HG03469 (cell line): ENCODE results near the gene ST6GALNAC5.

Source experiments
- ATAC-seq: cut with Tn5 transposase; IDR thresholded peaks from one replicate; pipeline ENCODE4 v1.9.1; 2021; ENCODE audit warnings: mild to moderate bottlenecking, moderate library complexity, moderate number of reproducible peaks; ENCODE audit not compliant: unreplicated experiment

Gene ST6GALNAC5

DNA sequence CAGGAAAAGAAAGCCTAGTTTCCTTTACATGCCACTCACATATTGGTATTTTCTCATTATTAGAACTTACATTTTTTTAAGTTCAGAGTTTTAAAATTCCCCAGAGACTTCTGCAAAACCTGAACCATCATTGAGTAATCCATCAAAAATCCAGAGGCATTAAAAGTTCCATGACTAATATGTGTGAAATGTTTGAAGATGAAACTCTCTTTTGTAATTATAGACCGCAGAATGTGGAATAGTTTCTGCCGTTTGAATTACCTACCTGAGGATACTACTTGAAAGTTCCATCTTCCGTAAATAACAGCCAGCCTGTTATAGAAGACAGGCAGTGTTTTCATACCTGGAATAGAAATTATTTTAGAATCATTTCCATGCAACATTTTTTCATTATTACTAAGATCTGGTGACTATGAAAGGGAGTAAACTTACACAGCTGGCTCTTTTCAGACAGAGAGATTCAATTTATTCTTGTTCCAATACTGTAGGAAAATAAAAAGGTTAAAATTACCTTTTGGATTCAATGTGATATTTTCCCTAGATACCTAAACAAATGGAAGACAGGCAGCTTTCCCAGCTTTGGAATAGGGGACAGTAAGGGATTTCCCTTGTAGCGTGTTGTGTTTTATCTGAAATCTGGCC lies 131.4 kb downstream of the ST6GALNAC5 start:
- ATAC-seq, result no peak

- ATAC-seq, result no peak
Observed at GRCh38 chr1:77007675-77008074, 140.4 kb downstream of the ST6GALNAC5 start.

GRCh38 chr1:77010937-77011336 lies 143.7 kb downstream of the ST6GALNAC5 start:
- no peak for ATAC-seq

DNA sequence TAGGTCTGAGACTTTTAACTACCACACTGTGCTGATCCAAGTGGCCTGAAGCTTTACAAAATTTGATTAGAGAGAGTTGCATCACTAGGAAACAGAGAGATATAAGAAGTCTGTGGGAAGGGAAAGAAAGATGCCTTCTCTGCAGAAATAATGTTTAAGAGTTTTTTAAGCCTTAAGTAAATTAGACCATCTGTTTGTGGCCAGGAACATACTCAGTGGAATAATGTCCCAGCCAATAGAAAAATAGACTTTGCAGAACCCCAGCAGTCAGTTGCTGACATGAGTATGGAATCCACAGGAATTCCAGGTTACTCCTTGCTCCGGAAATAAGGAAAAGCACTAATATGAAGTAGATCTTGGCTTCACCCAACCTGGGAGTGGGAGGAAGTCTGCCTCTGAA lies 144.8 kb downstream of the ST6GALNAC5 start:
- ATAC-seq, result no peak

DNA sequence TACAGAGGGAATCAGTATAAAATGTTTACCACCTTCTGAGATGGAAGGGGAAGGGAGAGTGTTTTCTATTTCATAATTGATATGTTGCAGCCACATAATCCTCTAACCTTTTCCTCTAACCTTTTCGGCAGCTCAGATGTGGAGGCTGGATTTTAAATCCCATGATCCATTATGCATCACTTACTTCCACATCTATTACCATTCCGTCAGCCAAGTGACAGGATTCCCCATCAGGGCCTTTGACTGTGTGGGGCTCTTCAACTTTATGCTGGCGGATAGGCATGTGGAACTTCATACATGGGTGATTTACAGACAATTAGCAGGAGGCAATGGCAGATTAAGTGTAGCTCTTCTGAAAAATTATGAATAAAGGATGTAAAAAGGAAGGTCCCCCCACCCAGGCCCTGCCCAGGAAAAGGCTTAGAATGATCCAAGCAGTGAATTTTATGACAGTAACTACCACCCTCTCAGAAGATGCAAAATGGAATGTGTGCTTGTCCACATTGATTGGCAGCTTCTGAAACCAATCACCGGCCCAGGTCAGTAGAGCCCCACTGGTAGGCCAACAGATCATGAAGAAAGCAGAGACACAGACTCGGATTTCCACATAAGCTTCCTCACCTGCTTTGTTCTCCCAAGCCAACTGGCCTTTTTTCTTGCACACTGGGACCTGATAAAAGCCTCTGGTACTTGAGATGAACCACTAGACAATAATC lies 147.0 kb downstream of the ST6GALNAC5 start:
- ATAC-seq, result no peak

DNA sequence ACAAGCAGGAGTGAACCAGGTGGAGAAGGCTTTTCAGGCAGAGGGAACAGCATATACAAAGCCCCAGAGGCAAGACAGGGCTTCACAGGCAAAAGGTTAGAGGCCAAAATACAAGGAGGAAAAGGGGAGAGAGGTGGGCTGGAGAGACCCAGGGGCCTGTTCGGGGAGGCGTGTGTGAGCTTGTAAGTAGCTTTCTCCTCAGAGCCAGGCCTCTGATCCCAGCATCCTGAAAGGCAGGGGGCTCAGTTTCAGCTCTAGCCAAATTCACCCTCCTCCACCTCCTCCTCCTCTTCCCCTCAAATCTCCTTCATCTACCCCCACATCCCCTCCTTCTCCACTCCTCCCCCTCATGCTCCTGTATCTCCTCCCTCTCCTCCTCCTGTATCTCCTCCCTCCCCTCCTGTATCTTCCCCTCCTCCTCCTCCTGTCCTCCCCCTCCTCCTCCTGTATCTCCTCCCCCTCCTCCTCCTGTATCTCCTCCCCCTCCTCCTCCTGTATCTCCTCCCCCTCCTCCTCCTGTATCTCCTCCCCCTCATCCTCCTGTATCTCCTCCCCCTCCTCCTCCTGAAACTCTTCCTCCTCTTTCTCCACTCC lies 148.6 kb downstream of the ST6GALNAC5 start:
- no peak for ATAC-seq

- no peak for ATAC-seq
Observed at GRCh38 chr1:77016386-77016985, 149.2 kb downstream of the ST6GALNAC5 start.

GRCh38 chr1:77018311-77018710 lies 151.0 kb downstream of the ST6GALNAC5 start:
- no peak for ATAC-seq

DNA sequence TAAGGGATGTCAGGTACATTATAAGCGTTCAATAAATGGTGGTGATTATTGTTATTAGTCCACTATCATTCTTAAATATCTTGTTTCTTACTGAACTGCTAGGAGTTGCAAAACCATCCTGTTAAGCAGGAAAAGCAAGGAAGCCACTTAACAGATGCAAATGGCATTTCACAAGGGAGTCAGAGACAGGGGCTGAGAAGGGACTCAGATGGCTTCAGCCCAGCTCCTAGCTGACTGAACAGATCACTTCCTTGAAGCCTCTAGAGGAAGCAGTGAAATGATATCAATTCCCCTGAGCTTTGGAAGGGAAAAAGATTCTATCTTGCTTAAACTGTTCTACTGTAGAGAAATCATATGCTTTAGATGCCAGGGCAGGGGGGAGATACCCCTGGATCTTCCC lies 151.5 kb downstream of the ST6GALNAC5 start:
- ATAC-seq, result no peak

GRCh38 chr1:77021732-77022131 lies 154.5 kb downstream of the ST6GALNAC5 start:
- no peak for ATAC-seq

DNA sequence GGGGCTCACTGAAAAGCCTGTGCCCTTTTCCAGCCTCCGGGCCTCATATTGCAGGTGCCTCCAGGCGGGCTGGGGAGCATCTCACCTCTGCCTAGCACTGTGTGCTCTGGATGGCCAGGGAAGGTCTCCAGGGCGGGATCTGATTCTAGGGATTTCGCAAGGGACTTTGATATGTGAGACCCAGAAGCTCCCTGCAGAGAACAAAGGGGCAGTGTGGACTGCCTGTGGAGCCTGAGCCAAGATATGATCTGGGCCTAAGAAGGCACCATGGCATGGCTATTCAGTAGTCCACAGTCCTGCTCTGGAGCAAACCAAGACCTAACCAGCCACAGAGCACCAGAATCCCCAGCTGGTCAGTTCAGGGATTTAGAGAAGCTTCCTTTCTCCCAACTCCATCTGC lies 157.2 kb downstream of the ST6GALNAC5 start:
- ATAC-seq, result no peak

DNA sequence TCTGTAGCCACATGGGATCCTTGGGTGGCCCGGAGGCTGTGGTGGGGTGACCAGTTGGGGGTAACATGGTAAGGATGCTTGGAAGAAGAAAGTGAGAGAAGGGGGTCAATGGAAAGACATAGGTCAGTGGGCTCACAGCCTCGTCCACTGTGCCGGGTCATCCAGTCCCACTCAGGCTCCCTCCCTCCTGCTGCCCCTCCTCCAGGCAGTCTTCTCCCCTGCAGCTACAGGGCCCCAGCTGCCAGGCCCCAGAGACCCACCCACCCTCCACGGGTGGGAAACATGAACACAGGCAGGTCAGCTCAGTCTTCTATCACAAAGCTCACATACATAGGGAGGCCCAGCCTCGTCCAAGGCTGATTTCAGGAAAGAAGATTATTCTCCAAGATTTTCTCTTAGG lies 158.3 kb downstream of the ST6GALNAC5 start:
- ATAC-seq, result no peak

- ATAC-seq, result no peak
Observed at GRCh38 chr1:77026135-77026534, 158.9 kb downstream of the ST6GALNAC5 start.

GRCh38 chr1:77026640-77027039 lies 159.4 kb downstream of the ST6GALNAC5 start:
- ATAC-seq, result no peak

- ATAC-seq, result no peak
Observed at GRCh38 chr1:77027847-77028246, 160.6 kb downstream of the ST6GALNAC5 start.

- ATAC-seq, result no peak
Observed at GRCh38 chr1:77030401-77031105, 163.3 kb downstream of the ST6GALNAC5 start.

GRCh38 chr1:77031106-77031662 lies 163.9 kb downstream of the ST6GALNAC5 start:
- no peak for ATAC-seq

GRCh38 chr1:77036560-77036959 lies 169.3 kb downstream of the ST6GALNAC5 start:
- no peak for ATAC-seq

GRCh38 chr1:77037038-77037437 lies 169.8 kb downstream of the ST6GALNAC5 start:
- no peak for ATAC-seq

DNA sequence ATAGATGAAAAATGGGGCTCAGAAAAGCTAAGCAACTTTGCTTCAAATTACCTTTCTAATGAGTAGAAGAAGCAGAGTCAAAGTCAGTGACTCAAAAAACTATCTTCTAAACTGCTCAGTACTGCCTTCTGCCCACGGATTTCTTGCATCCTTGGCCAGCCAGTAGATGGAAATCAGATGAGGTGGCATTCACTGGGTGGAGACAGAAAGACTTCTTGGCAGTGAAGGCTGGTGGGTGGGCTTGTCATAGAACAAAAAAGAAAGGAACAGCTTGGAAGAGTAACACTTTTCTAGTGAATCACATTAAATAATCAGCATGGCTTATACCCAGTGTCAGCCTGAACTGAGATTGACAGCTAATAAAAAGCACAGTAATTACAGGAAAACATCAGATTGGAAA lies 170.7 kb downstream of the ST6GALNAC5 start:
- ATAC-seq, result no peak

DNA sequence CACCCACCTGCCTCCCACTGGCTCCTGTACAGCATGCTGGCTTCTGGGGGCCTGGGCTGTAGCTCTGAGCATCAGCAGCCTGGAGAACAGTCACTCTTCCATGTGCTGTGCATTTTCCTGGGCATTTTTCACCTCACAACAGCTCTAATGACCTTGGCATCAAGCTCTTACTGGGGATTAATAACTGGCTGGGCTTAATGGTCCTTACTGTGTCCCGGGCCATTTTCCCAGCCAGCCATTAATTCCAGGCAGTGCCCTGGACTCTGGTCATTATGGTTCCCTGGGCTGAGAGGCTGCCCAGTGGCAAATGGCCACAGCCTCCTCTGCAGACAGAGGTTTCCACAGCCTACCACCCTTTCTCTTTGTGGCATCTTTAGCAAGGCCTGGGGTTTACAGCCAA lies 171.8 kb downstream of the ST6GALNAC5 start:
- no peak for ATAC-seq
